Measurements from ENCODE around the gene PLXDC1.

The PLXDC1 gene

GRCh38 chr17:39014044-39014794, 137.2 kb downstream of the PLXDC1 start:
- Histone ChIP-seq H3K9me3 (ENCODE audit: insufficient read depth, low read depth, low read length) (no peaks in the 10 kb centered on the region), H3K27ac (ENCODE audit: low read length) (no peak overlapping the region), H3K27me3 (ENCODE audit: insufficient read depth, low read length) (no peaks in the 10 kb centered on the region), H3K4me1 (ENCODE audit: insufficient read depth, low read length) (peaks cover 13% of the 10 kb centered on the region), H3K9ac (ENCODE audit: low read depth, low read length) (no peak overlapping the region), H3K36me3 (ENCODE audit: insufficient read depth, low read depth, low read length) (no peaks in the 10 kb centered on the region), H3K4me3 (ENCODE audit: low read length) (no peak overlapping the region)

Data from iPS-20b (cell line).